ENCODE measurements around the gene PGF.

Gene PGF

GRCh38 chr14:74897642-74898041, 57.8 kb downstream of the PGF start:
- DNase-seq (ENCODE audit: low spot score) = no peak

DNA sequence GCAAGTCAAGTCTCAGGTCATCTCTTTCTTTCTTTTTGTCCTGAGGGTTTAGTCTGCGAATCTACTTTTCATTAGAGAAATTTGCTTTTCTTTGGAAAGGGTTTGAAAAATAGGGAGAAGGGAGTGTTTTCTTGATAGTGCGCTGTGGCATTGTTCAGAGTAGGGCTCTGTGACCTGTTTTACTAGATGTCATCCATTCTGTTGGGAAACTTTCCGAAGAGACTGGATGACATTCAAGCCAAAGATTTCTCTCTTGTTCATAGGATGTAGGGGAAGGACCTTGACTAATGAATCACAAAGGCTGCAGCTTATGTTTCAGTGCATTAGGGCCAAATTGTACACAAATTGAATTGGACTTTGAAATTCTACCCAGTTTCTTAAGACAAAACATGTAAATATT, 59.0 kb downstream of the PGF start:
- DNase-seq (ENCODE audit: low spot score) = no peak

GRCh38 chr14:74893614-74894091, 61.7 kb downstream of the PGF start:
- DNase-seq (ENCODE audit: low spot score) = no peak

DNA sequence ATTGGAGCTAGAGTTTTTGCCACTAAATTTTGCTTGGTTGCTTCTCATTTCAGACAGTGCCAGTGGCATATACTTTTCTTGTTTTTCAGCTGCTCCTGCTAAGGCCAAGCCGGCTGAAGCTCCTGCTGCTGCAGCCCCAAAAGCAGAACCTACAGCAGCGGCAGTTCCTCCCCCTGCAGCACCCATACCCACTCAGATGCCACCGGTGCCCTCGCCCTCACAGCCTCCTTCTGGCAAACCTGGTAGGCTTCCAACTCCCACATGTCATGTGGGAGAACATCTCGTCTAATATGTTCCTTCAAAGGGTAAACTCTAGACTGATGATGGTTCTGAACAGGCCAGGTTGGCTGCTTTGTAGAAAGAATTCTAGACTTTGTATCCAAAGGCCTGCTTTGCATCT, 62.7 kb downstream of the PGF start:
- no peak for DNase-seq (ENCODE audit: low spot score)

DNA sequence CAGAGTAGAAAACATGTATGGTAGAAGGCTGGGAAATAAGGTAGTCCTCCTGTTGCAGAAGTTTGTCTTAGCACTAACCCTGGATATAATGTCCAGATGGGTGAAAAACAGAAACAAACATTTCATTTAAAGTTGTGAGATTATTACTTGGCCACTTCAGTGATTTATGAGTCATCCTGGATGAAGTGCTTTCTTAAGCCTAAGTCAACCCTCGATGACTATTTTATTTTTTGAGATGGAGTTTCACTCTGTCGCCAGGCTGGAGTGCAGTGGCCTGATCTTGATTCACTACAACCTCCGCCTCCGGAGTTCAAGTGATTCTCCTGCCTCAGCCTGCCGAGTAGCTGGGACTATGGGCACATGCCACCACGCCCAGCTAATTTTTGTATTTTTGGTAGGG, 63.5 kb downstream of the PGF start:
- DNase-seq (ENCODE audit: low spot score) = no peak
